Activated CD4-positive, CD25-positive, alpha-beta regulatory T cell treated with anti-CD3 and anti-CD28 coated beads, Interleukin-2, amount 50 U/mL, for 24 hours (primary cell): ENCODE measurements around the gene PSMD5.
"Not testable (repeated sequence)": the region's sequence is repeated elsewhere in the genome, so short reads cannot be mapped to it uniquely, and the experiment has no call there.

Experiments
- ATAC-seq, 2 donors: fragments of 150-1000 bp; cut with Tn5 transposase; one replicate each; pipeline ENCODE4 v1.10.0; 2021; ENCODE audit warnings: mild to moderate bottlenecking in 1 of 2, moderate library complexity in 1 of 2

The PSMD5 gene

GRCh38 chr9:120854596-120855327 is 12.0 kb upstream of the PSMD5 start:
- no peak for ATAC-seq

- no peak for ATAC-seq
Measured at GRCh38 chr9:120853198-120853597, 10.5 kb upstream of the PSMD5 start.

GRCh38 chr9:120852240-120853010 is 9.7 kb upstream of the PSMD5 start:
- no peak for ATAC-seq

GRCh38 chr9:120851449-120851848 is 8.7 kb upstream of the PSMD5 start:
- no peak for ATAC-seq

- no peak for ATAC-seq
Measured at GRCh38 chr9:120850315-120850714, 7.6 kb upstream of the PSMD5 start.

- ATAC-seq: no peak
Measured at GRCh38 chr9:120846906-120847305, 4.2 kb upstream of the PSMD5 start.

GRCh38 chr9:120846251-120846889 is 3.6 kb upstream of the PSMD5 start:
- peak; percentile 55 to 63 for ATAC-seq

GRCh38 chr9:120845255-120845654 is 2.5 kb upstream of the PSMD5 start:
- ATAC-seq: peak; percentile 15 to 39

- ATAC-seq: no peak
Measured at GRCh38 chr9:120841930-120842684, 615 bp downstream of the PSMD5 start.

GRCh38 chr9:120839146-120839545 is 3.6 kb downstream of the PSMD5 start:
- ATAC-seq: no peak

GRCh38 chr9:120837921-120838320 is 4.8 kb downstream of the PSMD5 start:
- no peak for ATAC-seq

GRCh38 chr9:120833325-120833724 is 9.4 kb downstream of the PSMD5 start:
- no peak for ATAC-seq

- ATAC-seq: no peak
Measured at GRCh38 chr9:120832807-120833206, 9.9 kb downstream of the PSMD5 start.

GRCh38 chr9:120830865-120831264 is 11.9 kb downstream of the PSMD5 start:
- ATAC-seq: no peak

- ATAC-seq: no peak
Measured at GRCh38 chr9:120830151-120830550, 12.6 kb downstream of the PSMD5 start.

- no peak for ATAC-seq
Measured at GRCh38 chr9:120829650-120830049, 13.1 kb downstream of the PSMD5 start.

GRCh38 chr9:120820095-120820494 is 22.6 kb downstream of the PSMD5 start:
- ATAC-seq: no peak

GRCh38 chr9:120818595-120818994 is 24.1 kb downstream of the PSMD5 start:
- no peak for ATAC-seq

GRCh38 chr9:120815075-120815474 is 27.6 kb downstream of the PSMD5 start:
- no peak for ATAC-seq

GRCh38 chr9:120808931-120809330 is 33.8 kb downstream of the PSMD5 start:
- no peak for ATAC-seq

- ATAC-seq: no peak
Measured at GRCh38 chr9:120807607-120808379, 34.9 kb downstream of the PSMD5 start.

GRCh38 chr9:120804784-120805363 is 37.8 kb downstream of the PSMD5 start:
- ATAC-seq: not testable (repeated sequence)
